ENCODE data around the gene ADGB. TPM values are rescaled to one million over a fixed set of nuclear protein-coding genes. Genes with fewer than 3 reads are reported as not detected.

ADGB gene
- total and polyA plus RNA-seq, 2 donors (not counting 1 experiment from before 2014, with no cell fraction given) = not detected

DNA sequence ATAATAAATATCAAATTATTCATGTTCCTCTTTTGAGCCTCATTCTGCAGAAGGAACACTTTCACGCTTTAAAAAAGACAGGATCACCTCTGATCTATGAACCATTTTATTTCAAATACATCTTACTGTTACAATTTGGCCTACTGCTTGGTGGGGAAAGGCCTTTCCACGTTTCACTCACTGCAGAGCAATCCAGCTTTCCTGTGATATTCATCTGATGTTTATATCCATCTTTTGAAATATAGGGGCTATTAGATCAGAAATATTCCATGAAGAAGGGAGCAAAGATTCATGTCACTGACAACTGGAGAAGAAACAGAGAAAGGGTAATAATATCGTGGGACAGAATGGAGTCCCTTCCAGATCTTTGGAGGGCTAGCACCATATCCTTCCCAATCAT lies 262.9 kb downstream of the ADGB start:
- H3K4me3 Mint-ChIP-seq = no peak overlapping the region
- WGBS (ENCODE audit: insufficient coverage) = no CpG with 5 or more reads among the region's 3 CpGs
- DNase-seq = no peak
- ATAC-seq (ENCODE audit: low read depth) = no peak
- Histone ChIP-seq H3K79me2 (ENCODE audit: control insufficient read depth, insufficient read depth, low read length) (no peaks in the 10 kb centered on the region), H3K27ac (ENCODE audit: low read length in 2 of 2) (no peak overlapping the region), H3K4me1 (ENCODE audit: control insufficient read depth in 2 of 2, insufficient read depth in 2 of 2, low read length in 2 of 2) (peaks cover 3 to 4% of the 10 kb centered on the region in 2 donors), H3K9ac (ENCODE audit: low read length) (no peak overlapping the region), H2AFZ (ENCODE audit: insufficient read depth, low read depth, low read length, poor library complexity, severe bottlenecking) (no peak overlapping the region), H3K27me3 (replicated peaks in 1 of 4; ENCODE audit: control extremely low read depth in 1 of 4, control insufficient read depth in 3 of 4, insufficient read depth in 4 of 4, low read length in 3 of 4) (peaks cover 0 to 3% (median 0%) of the 10 kb centered on the region in 4 experiments), H3K4me2 (replicated peaks; ENCODE audit: low read depth, low read length, poor library complexity, severe bottlenecking) (no peak overlapping the region), H3K4me3 (ENCODE audit: control extremely low read depth in 1 of 5, extremely low read depth in 1 of 5, insufficient read depth in 1 of 5, low read depth in 2 of 5, low read length in 4 of 5) (no peak overlapping the region), H3K36me3 (replicated peaks in 1 of 2; ENCODE audit: control extremely low read depth in 1 of 2, control insufficient read depth in 1 of 2, extremely low read depth in 1 of 2, insufficient read depth in 2 of 2, low read length in 1 of 2) (no peaks in the 10 kb centered on the region), H4K20me1 (ENCODE audit: control insufficient read depth, insufficient read depth, low read length, poor library complexity, severe bottlenecking) (no peaks in the 10 kb centered on the region), H3K9me3 (ENCODE audit: control extremely low read depth in 1 of 3, control insufficient read depth in 2 of 3, insufficient read depth in 1 of 3, low read length in 2 of 3) (no peaks in the 10 kb centered on the region)
- POLR2A ChIA-PET = no interaction called here
- peaks cover 8% of the 10 kb centered on the region for H3K4me1 Mint-ChIP-seq
- H3K9me3 Mint-ChIP-seq (ENCODE audit: insufficient read depth) = no peaks in the 10 kb centered on the region
- peaks cover 3% of the 10 kb centered on the region for H3K27me3 Mint-ChIP-seq
- no peak for TF ChIP-seq EZH2 (IDR thresholded peaks at IDR 0.05; ENCODE audit: borderline replicate concordance, insufficient read depth, low read depth, low read length, poor library complexity, severe bottlenecking)
- TF ChIP-seq, protein P1, sequence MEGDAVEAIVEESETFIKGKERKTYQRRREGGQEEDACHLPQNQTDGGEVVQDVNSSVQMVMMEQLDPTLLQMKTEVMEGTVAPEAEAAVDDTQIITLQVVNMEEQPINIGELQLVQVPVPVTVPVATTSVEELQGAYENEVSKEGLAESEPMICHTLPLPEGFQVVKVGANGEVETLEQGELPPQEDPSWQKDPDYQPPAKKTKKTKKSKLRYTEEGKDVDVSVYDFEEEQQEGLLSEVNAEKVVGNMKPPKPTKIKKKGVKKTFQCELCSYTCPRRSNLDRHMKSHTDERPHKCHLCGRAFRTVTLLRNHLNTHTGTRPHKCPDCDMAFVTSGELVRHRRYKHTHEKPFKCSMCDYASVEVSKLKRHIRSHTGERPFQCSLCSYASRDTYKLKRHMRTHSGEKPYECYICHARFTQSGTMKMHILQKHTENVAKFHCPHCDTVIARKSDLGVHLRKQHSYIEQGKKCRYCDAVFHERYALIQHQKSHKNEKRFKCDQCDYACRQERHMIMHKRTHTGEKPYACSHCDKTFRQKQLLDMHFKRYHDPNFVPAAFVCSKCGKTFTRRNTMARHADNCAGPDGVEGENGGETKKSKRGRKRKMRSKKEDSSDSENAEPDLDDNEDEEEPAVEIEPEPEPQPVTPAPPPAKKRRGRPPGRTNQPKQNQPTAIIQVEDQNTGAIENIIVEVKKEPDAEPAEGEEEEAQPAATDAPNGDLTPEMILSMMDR (IDR thresholded peaks at IDR 0.05) = no peak
- intact Hi-C loops (cut with micrococcal nuclease) = no loop called here
- CTCF ChIA-PET = interaction anchor here (1.2 kb wide), 1 partner anchor 8 kb away, joined by 4 read pairs; no protein-coding TSS in a partner anchor
- H3K27ac Mint-ChIP-seq = no peak overlapping the region

DNA sequence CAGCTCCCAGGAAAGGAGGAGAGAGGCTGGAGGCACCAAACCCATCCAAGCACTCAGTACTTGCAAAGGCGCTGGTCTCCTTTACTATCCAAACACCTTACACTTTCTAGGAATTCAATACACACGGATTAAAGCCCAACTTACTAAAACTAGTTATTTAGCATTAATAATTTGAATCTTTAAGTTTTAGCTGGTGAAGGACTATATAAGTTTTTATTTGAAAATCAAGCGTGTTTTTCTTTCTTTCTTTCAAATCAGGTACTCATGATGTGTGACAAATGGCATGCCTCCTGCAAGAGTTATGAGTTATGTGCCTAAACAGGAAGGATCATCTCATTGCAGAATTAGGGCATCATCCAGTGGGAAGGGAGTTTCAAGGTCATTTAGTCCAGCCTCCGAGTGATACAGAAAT lies 263.7 kb downstream of the ADGB start:
- intact Hi-C loops (cut with micrococcal nuclease) = no loop called here
- TF ChIP-seq, protein P1 (IDR thresholded peaks at IDR 0.05) = no peak
- no peak for TF ChIP-seq EZH2 (IDR thresholded peaks at IDR 0.05; ENCODE audit: borderline replicate concordance, insufficient read depth, low read depth, low read length, poor library complexity, severe bottlenecking)
- Histone ChIP-seq H3K4me1 (ENCODE audit: control insufficient read depth in 2 of 2, insufficient read depth in 2 of 2, low read length in 2 of 2) (peaks cover 3% of the 10 kb centered on the region in 2 donors), H2AFZ (ENCODE audit: insufficient read depth, low read depth, low read length, poor library complexity, severe bottlenecking) (no peak overlapping the region), H3K27me3 (replicated peaks in 1 of 4; ENCODE audit: control extremely low read depth in 1 of 4, control insufficient read depth in 3 of 4, insufficient read depth in 4 of 4, low read length in 3 of 4) (peaks cover 0 to 2% (median 0%) of the 10 kb centered on the region in 4 experiments), H4K20me1 (ENCODE audit: control insufficient read depth, insufficient read depth, low read length, poor library complexity, severe bottlenecking) (no peaks in the 10 kb centered on the region), H3K4me2 (replicated peaks; ENCODE audit: low read depth, low read length, poor library complexity, severe bottlenecking) (no peak overlapping the region), H3K27ac (ENCODE audit: low read length in 2 of 2) (no peak overlapping the region), H3K4me3 (ENCODE audit: control extremely low read depth in 1 of 5, extremely low read depth in 1 of 5, insufficient read depth in 1 of 5, low read depth in 2 of 5, low read length in 4 of 5) (no peak overlapping the region), H3K9me3 (ENCODE audit: control extremely low read depth in 1 of 3, control insufficient read depth in 2 of 3, insufficient read depth in 1 of 3, low read length in 2 of 3) (no peaks in the 10 kb centered on the region), H3K36me3 (replicated peaks in 1 of 2; ENCODE audit: control extremely low read depth in 1 of 2, control insufficient read depth in 1 of 2, extremely low read depth in 1 of 2, insufficient read depth in 2 of 2, low read length in 1 of 2) (no peaks in the 10 kb centered on the region), H3K79me2 (ENCODE audit: control insufficient read depth, insufficient read depth, low read length) (no peaks in the 10 kb centered on the region), H3K9ac (ENCODE audit: low read length) (no peak overlapping the region)
- Mint-ChIP-seq H3K4me1 (peaks cover 5% of the 10 kb centered on the region), H3K27ac (no peak overlapping the region), H3K4me3 (no peak overlapping the region), H3K9me3 (ENCODE audit: insufficient read depth) (no peaks in the 10 kb centered on the region), H3K27me3 (peaks cover 3% of the 10 kb centered on the region)
- WGBS (ENCODE audit: insufficient coverage) = 100% methylated on average over 1 of the region's 4 CpGs
- POLR2A ChIA-PET = no interaction called here
- no peak for DNase-seq
- CTCF ChIA-PET = no interaction called here
- ATAC-seq (ENCODE audit: low read depth) = no peak

All from B cell (primary cell).